D341Med (cell line): ENCODE data around the gene LTA.

Experiments used
- DNase-seq: peaks from one replicate; pipeline ENCODE4 v3.0.0; 2012; ENCODE audit warnings: low spot score

The LTA gene

DNA sequence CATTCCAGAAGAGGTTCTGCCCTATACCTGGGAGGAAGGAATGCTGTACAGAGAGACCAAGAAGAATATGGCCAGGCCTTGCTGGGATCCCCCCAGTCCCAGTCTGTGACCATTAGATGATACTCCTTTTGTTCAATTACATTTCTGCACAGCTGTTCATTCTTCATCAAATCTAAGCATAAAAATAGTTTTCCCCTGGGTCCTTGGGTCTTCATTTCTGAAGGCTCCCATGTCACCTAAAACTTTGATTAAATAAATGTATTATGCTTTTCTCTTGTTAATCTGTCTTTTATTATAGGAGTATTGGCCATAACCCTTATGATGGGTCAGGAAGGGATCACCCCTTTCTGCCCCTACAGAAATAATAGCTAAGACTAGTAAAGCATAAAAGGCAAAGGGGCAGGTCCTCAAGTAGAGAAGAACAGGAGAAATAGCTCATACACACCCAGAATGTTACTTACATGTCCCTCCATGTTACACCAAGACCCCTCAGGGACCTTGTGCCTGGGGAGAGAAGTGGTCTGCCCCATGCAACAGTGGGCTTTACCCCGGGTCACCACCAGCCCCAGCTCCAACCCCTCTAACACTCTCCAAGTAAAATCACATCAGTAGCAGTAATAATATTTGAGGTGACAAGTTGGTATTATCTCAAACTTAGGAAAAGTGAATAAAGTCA, 2.1 kb upstream of the LTA start:
- DNase-seq = no peak

DNA sequence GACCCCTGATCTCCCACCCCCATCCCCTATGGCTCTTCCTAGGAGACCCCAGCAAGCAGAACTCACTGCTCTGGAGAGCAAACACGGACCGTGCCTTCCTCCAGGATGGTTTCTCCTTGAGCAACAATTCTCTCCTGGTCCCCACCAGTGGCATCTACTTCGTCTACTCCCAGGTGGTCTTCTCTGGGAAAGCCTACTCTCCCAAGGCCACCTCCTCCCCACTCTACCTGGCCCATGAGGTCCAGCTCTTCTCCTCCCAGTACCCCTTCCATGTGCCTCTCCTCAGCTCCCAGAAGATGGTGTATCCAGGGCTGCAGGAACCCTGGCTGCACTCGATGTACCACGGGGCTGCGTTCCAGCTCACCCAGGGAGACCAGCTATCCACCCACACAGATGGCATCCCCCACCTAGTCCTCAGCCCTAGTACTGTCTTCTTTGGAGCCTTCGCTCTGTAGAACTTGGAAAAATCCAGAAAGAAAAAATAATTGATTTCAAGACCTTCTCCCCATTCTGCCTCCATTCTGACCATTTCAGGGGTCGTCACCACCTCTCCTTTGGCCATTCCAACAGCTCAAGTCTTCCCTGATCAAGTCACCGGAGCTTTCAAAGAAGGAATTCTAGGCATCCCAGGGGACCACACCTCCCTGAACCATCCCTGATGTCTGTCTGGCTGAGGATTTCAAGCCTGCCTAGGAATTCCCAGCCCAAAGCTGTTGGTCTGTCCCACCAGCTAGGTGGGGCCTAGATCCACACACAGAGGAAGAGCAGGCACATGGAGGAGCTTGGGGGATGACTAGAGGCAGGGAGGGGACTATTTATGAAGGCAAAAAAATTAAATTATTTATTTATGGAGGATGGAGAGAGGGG, 1.4 kb downstream of the LTA start:
- no peak for DNase-seq

DNA sequence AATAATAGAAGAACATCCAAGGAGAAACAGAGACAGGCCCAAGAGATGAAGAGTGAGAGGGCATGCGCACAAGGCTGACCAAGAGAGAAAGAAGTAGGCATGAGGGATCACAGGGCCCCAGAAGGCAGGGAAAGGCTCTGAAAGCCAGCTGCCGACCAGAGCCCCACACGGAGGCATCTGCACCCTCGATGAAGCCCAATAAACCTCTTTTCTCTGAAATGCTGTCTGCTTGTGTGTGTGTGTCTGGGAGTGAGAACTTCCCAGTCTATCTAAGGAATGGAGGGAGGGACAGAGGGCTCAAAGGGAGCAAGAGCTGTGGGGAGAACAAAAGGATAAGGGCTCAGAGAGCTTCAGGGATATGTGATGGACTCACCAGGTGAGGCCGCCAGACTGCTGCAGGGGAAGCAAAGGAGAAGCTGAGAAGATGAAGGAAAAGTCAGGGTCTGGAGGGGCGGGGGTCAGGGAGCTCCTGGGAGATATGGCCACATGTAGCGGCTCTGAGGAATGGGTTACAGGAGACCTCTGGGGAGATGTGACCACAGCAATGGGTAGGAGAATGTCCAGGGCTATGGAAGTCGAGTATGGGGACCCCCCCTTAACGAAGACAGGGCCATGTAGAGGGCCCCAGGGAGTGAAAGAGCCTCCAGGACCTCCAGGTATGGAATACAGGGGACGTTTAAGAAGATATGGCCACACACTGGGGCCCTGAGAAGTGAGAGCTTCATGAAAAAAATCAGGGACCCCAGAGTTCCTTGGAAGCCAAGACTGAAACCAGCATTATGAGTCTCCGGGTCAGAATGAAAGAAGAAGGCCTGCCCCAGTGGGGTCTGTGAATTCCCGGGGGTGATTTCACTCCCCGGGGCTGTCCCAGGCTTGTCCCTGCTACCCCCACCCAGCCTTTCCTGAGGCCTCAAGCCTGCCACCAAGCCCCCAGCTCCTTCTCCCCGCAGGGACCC, 2.3 kb downstream of the LTA start:
- DNase-seq = no peak

DNA sequence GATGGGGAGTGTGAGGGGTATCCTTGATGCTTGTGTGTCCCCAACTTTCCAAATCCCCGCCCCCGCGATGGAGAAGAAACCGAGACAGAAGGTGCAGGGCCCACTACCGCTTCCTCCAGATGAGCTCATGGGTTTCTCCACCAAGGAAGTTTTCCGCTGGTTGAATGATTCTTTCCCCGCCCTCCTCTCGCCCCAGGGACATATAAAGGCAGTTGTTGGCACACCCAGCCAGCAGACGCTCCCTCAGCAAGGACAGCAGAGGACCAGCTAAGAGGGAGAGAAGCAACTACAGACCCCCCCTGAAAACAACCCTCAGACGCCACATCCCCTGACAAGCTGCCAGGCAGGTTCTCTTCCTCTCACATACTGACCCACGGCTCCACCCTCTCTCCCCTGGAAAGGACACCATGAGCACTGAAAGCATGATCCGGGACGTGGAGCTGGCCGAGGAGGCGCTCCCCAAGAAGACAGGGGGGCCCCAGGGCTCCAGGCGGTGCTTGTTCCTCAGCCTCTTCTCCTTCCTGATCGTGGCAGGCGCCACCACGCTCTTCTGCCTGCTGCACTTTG, 3.3 kb downstream of the LTA start, which contains the start of gene TNF:
Gene TNF, plus strand, starts transcription at position 231 of the 567 bp plus-strand sequence. Its CDS starts 177 bp downstream, at position 408.
- DNase-seq = no peak

DNA sequence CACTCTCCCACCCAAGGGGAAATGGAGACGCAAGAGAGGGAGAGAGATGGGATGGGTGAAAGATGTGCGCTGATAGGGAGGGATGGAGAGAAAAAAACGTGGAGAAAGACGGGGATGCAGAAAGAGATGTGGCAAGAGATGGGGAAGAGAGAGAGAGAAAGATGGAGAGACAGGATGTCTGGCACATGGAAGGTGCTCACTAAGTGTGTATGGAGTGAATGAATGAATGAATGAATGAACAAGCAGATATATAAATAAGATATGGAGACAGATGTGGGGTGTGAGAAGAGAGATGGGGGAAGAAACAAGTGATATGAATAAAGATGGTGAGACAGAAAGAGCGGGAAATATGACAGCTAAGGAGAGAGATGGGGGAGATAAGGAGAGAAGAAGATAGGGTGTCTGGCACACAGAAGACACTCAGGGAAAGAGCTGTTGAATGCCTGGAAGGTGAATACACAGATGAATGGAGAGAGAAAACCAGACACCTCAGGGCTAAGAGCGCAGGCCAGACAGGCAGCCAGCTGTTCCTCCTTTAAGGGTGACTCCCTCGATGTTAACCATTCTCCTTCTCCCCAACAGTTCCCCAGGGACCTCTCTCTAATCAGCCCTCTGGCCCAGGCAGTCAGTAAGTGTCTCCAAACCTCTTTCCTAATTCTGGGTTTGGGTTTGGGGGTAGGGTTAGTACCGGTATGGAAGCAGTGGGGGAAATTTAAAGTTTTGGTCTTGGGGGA, 4.0 kb downstream of the LTA start:
- no peak for DNase-seq

DNA sequence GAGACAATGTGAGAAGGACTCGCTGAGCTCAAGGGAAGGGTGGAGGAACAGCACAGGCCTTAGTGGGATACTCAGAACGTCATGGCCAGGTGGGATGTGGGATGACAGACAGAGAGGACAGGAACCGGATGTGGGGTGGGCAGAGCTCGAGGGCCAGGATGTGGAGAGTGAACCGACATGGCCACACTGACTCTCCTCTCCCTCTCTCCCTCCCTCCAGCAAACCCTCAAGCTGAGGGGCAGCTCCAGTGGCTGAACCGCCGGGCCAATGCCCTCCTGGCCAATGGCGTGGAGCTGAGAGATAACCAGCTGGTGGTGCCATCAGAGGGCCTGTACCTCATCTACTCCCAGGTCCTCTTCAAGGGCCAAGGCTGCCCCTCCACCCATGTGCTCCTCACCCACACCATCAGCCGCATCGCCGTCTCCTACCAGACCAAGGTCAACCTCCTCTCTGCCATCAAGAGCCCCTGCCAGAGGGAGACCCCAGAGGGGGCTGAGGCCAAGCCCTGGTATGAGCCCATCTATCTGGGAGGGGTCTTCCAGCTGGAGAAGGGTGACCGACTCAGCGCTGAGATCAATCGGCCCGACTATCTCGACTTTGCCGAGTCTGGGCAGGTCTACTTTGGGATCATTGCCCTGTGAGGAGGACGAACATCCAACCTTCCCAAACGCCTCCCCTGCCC, 4.9 kb downstream of the LTA start:
- no peak for DNase-seq

DNA sequence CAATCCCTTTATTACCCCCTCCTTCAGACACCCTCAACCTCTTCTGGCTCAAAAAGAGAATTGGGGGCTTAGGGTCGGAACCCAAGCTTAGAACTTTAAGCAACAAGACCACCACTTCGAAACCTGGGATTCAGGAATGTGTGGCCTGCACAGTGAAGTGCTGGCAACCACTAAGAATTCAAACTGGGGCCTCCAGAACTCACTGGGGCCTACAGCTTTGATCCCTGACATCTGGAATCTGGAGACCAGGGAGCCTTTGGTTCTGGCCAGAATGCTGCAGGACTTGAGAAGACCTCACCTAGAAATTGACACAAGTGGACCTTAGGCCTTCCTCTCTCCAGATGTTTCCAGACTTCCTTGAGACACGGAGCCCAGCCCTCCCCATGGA, 5.5 kb downstream of the LTA start:
- DNase-seq = no peak

DNA sequence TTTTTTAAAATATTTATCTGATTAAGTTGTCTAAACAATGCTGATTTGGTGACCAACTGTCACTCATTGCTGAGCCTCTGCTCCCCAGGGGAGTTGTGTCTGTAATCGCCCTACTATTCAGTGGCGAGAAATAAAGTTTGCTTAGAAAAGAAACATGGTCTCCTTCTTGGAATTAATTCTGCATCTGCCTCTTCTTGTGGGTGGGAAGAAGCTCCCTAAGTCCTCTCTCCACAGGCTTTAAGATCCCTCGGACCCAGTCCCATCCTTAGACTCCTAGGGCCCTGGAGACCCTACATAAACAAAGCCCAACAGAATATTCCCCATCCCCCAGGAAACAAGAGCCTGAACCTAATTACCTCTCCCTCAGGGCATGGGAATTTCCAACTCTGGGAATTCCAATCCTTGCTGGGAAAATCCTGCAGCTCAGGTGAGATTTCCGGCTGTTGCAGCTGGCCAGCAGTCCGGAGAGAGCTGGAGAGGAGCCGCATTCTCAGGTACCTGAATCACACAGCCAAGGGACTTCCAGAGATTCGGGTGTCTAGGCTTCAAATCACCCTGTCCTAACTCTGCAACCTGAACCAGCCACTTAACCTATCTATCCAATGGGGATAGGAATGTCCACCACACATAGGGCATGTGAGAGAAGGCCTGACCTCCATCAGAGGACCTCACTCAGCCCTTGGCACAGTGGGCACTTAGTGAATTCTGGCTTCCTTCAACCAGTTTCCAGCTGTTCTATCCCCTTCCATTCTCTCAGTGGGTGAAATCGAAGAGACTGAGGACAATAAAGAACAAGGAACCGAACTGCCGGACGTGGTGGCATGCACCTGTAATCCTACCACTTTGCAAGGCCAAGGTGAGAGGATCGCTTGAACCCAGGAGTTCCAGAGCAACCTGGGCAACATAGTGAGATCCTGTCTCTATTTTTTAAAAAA, 6.4 kb downstream of the LTA start:
- no peak for DNase-seq

DNA sequence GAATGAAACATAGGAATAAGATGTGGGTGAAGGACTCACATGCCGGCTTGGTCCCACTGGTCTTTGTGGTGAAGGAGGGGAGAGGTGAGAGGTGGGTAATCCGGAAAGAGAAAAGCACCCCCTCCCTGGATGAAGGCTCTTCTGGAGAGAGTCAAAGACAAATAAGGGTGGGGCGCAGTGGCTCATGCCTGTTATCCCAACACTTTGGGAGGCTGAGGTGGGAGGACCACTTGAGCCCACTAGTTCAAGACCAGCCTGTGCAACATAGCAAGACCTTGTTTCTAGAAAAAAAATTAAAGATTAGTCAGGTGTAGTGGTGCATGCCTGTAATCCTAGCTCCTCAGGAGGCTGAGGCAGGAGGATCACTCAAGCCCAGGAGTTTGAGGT, 7.0 kb downstream of the LTA start:
- DNase-seq = no peak

DNA sequence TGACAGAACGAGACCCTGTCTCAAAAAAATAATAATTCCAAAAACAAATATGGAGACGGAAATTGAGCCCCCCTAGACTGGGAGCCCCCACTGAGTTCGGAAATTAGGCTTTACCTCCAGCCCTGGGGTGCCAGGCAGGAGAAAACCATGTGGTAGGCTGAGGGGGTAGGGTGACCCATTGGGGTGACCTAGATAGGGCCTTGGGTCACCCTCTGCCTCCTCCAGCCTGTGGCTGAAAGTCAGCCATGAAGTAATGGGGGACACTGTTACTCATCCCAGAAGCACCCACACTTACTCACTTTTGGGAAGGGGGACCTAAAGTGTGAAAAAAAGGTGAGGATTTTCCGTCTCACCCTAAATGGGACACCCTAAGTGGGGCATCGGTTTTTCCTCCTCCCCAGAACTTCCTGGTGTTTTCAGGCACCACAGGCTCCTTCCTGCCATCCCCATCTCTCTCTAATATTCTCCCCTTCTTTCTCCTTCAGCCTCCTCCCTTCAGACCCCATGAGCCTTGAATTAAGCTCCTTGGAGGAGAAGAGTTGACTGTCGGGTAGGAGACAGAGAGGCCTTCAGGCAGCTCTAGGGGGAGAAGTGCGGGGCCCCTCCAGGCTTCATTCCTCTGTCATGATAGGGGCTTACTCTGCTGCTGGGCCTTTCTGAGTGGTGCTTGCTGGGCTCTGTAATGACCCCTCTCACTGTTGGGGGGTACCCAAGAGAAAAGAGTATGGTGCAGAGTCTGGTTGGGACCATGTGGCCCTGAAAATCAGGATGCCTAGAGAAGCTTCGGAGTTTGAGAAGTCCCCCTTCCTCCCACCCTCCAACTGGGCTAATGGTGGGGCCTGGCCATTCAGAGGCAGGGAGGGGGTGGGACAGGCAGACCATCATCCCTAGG, 7.7 kb downstream of the LTA start:
- DNase-seq = no peak

DNA sequence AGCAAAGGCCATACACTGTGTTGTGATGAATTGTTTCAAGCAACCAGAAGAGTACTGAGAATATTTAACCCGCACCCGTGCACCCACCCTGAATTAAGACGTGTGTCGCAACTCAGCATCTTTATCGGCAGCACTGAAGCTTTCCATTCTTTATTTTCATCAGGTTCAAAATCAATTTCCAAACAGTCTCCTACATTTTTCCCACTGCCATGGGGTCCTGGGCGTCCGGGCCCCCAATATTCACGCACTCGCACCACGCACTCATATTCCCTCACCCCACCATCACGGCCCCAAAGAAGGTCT, 8.3 kb downstream of the LTA start:
- DNase-seq = no peak

DNA sequence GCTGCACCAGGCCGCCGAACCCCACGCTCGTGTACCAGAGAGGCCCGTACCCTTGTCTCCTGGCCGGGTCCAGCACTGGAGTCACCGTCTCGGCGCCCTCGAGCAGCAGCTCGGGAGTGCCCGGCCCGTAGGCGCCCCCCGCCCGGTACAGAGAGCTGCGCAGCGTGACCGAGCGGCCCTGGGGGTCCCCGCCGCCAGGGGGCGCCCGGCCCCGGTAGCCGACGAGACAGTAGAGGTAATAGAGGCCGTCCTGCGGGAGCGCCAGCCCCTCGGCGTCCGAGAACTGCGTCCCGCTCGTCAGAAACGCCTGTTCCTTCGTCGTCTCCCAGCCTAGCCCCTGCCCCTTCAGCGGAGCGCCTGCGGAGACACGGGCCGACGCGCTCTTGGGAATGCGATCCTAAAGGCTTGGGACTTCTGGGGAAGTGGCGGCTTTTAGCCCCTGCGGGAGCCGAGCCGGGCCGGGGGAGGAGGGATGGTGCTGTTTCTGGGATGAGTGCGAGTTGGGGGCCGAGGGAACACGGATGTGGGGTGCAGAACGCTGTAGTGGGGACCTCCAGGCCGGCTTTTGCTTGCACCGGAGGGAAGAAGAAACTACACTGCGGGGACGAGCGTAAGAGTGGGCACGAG, 8.8 kb downstream of the LTA start:
- DNase-seq = peak; percentile 97

DNA sequence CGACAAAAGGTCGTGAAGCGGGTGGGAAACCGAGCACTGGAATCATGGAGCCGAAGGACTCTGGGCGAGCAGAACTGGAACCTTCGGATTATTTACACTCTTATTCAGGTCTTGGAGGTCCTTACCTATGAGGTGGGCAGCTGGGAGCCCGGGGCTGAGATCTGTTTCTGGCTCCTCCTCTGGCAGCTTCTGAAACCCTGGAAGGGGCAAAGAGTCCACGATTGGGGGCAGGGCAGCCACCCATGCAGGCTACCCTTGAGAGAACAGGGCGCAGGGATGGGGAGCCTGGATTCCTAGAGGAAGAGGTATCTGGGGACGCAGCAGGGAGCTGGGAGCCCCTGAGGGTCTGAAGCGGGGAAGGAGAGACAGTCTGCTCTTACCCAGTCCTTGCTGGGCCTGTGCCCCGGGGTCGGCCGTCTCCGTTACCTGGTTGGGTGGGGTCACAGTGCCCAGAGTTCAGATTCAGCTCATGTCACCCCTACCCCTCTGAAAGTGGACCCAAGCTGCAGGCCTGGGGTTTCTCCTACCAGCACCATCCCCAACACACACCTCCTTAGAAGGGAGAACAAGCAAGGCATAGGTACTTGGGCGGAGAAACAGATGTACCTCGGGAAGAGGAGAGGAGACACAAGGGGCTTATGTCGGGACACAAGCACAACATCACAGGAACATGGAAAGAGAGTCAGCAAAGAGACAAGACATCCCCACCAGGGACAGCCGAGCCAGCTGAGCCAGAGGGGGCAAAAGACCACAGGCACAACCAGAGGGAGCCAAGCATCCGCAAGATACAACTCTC, 9.5 kb downstream of the LTA start:
- no peak for DNase-seq

DNA sequence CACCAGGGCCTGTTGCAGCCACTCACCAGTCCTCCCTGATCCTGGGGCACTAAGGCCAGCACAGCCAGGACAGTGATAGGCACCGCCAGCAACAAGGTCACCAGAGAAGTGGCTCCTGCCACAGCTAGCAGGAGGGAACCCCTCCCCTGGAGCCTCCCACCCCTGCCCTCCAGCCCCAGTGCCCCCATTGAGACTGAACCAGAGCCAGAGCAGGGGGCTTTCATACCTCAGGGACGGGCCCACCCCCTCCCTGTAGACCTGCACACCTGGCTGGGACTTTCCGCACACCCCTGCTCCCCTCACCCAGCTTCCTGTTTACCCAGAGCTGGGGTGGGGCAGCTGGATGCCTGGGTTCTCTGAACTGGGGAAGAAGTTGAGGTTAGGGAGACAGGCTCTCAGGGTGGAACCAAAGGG, 10.1 kb downstream of the LTA start, which contains the start of gene LTB:
Gene LTB, minus strand, starts transcription at position 195 of the 414 bp plus-strand sequence. Its CDS starts 7 bp downstream, at position 188.
- DNase-seq = no peak

DNA sequence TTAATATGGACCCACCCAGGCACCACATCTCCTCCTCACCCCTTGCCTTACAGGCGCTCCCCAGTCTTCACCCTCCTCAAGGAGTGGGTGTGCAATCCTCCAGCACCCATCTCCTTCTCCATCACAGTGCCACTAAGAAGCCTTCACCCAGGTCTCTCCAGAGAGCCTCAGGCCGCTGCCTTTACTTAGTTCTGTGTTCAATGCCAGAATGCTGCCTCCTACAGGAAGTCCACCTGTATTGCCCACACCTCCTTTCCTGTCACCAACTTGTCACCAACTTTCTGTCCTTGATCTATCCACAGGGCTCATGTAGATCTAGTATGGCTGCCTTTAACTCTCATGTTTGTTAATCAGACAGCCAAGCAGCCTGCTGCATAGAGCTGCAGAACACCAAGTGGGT, 13.4 kb downstream of the LTA start:
- no peak for DNase-seq

DNA sequence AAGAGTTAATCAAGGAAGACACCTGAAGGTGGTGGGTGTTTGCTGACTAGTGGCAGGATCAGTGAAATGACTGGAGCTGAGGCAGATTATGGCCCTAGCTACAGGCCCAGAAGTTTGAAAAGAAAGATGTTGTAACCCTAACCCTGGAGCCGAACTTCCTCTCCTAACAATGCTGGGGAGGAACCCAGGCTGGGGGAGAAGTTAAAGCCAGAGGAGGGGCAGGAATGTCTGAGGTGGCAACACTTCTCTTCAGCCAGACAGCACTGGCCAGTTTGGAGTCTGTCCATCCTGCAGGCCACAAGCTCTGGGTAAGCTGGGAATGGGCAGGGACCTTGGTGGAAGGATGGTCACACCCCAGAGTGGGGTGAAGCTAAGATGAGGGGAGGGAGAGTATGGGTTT, 13.9 kb downstream of the LTA start, which contains the start of gene LST1:
Gene LST1, plus strand, starts transcription at position 270 of the 400 bp plus-strand sequence. CDS start 1,023 bp downstream, outside the sequence.
- no peak for DNase-seq
